SK-N-SH treated with all-trans-retinoic acid at 6 μM for 48 hours (cell line): ENCODE results near the gene COPS9.

ENCODE experiments used
- ATAC-seq: fragments of 200-7000 bp; cut with Tn5 transposase; 3 replicates; pipeline ENCODE4 v1.9.1; 2020; ENCODE audit warnings: mild to moderate bottlenecking, moderate library complexity
- ARNTL ChIP-seq: fragments of 450-650 bp; formaldehyde crosslinking; IDR thresholded peaks from 2 replicates; pipeline ENCODE4 v1.5.0; 2020; ENCODE audit warnings: low read depth, mild to moderate bottlenecking, moderate library complexity, borderline replicate concordance
- BACH2 ChIP-seq: fragments of 250-450 bp; sonication (Bioruptor Pico); IDR thresholded peaks from 2 replicates; pipeline ENCODE4 v1.9.0; 2021; ENCODE audit warnings: mild to moderate bottlenecking, borderline replicate concordance
- CSDC2 ChIP-seq: fragments of 250-450 bp; sonication (Bioruptor Pico); IDR thresholded peaks from 2 replicates; pipeline ENCODE4 v1.5.0; 2020; ENCODE audit warnings: mild to moderate bottlenecking, moderate library complexity
- CSRNP3 ChIP-seq: fragments of 250-450 bp; sonication (Bioruptor Pico); IDR thresholded peaks from 2 replicates; pipeline ENCODE4 v1.5.1; 2021; ENCODE audit warnings: mild to moderate bottlenecking, moderate library complexity
- ESRRG ChIP-seq: fragments of 250-450 bp; sonication (Bioruptor Pico); IDR thresholded peaks from 2 replicates; pipeline ENCODE4 v1.6.1; 2021; ENCODE audit warnings: mild to moderate bottlenecking
- GLIS3 ChIP-seq: fragments of 250-450 bp; sonication (Bioruptor Pico); IDR thresholded peaks from 2 replicates; pipeline ENCODE4 v1.5.0; 2020; ENCODE audit warnings: mild to moderate bottlenecking, moderate library complexity
- ISL1 ChIP-seq: fragments of 250-450 bp; sonication (Bioruptor Pico); IDR thresholded peaks from 2 replicates; pipeline ENCODE4 v2.1.2; 2022; ENCODE audit warnings: mild to moderate bottlenecking, moderate library complexity
- OSR1 ChIP-seq: fragments of 250-450 bp; sonication (Bioruptor Pico); IDR thresholded peaks from 2 replicates; pipeline ENCODE4 v1.8.0; 2022; ENCODE audit warnings: moderate library complexity, mild to moderate bottlenecking, inconsistent platforms
- PATZ1 ChIP-seq: fragments of 250-450 bp; sonication (Bioruptor Pico); IDR thresholded peaks from 2 replicates; pipeline ENCODE4 v1.8.0; 2020; ENCODE audit warnings: mild to moderate bottlenecking, moderate library complexity, borderline replicate concordance
- PPARA ChIP-seq: fragments of 250-450 bp; sonication (Bioruptor Pico); IDR thresholded peaks from 2 replicates; pipeline ENCODE4 v1.5.0; 2020; ENCODE audit warnings: mild to moderate bottlenecking, borderline replicate concordance
- RARB ChIP-seq: fragments of 250-450 bp; sonication (Bioruptor Pico); IDR thresholded peaks from 2 replicates; pipeline ENCODE4 v1.8.0; 2021; ENCODE audit warnings: mild to moderate bottlenecking, moderate library complexity
- SNAI2 ChIP-seq: fragments of 250-450 bp; sonication (Bioruptor Pico); IDR thresholded peaks from 2 replicates; pipeline ENCODE4 v1.5.0; 2020; ENCODE audit warnings: mild to moderate bottlenecking, moderate library complexity
- TCF4 ChIP-seq: fragments of 250-450 bp; sonication (Bioruptor Pico); IDR thresholded peaks from 2 replicates; pipeline ENCODE4 v1.8.0; 2021; ENCODE audit warnings: mild to moderate bottlenecking, moderate library complexity, borderline replicate concordance
- TOX ChIP-seq: fragments of 250-450 bp; sonication (Bioruptor Pico); IDR thresholded peaks from 2 replicates; pipeline ENCODE4 v1.8.0; 2021; ENCODE audit warnings: mild to moderate bottlenecking, moderate library complexity, borderline replicate concordance
- TSHZ2 ChIP-seq: fragments of 250-450 bp; sonication (Bioruptor Pico); IDR thresholded peaks from 2 replicates; pipeline ENCODE4 v1.5.0; 2020; ENCODE audit warnings: mild to moderate bottlenecking, moderate library complexity
- ZC3H10 ChIP-seq: fragments of 250-450 bp; sonication (Bioruptor Pico); IDR thresholded peaks from 2 replicates; pipeline ENCODE4 v1.5.1; 2021; ENCODE audit warnings: mild to moderate bottlenecking, moderate library complexity
- ZFP3 ChIP-seq: fragments of 250-450 bp; sonication (Bioruptor Pico); IDR thresholded peaks from 2 replicates; pipeline ENCODE4 v1.5.0; 2020; ENCODE audit warnings: mild to moderate bottlenecking, moderate library complexity
- ZFP30 ChIP-seq: fragments of 450-650 bp; formaldehyde crosslinking; IDR thresholded peaks from 2 replicates; pipeline ENCODE4 v1.5.0; 2022; ENCODE audit warnings: mild to moderate bottlenecking, moderate library complexity
- ZNF565 ChIP-seq: fragments of 450-650 bp; formaldehyde crosslinking; conservative IDR thresholded peaks from 2 replicates; pipeline ENCODE4 v1.5.0; 2020; ENCODE audit warnings: low read depth, mild to moderate bottlenecking, moderate library complexity
- ZNF70 ChIP-seq: fragments of 450-650 bp; formaldehyde crosslinking; IDR thresholded peaks from 2 replicates; pipeline ENCODE4 v1.5.0; 2020; ENCODE audit warnings: mild to moderate bottlenecking, moderate library complexity
- ZNF8 ChIP-seq: fragments of 450-650 bp; formaldehyde crosslinking; IDR thresholded peaks from 2 replicates; pipeline ENCODE4 v1.5.0; 2020; ENCODE audit warnings: mild to moderate bottlenecking, moderate library complexity
- TF ChIP-seq, protein P1 (sequence below): fragments of 250-450 bp; sonication (Bioruptor Pico); IDR thresholded peaks from 2 replicates; pipeline ENCODE4 v1.8.0; 2021; ENCODE audit warnings: low read depth, mild to moderate bottlenecking, moderate library complexity, borderline replicate concordance

COPS9 gene

GRCh38 chr2:240147382-240147781, 11.3 kb upstream of the COPS9 start (continued):
- TF ChIP-seq, protein P1, sequence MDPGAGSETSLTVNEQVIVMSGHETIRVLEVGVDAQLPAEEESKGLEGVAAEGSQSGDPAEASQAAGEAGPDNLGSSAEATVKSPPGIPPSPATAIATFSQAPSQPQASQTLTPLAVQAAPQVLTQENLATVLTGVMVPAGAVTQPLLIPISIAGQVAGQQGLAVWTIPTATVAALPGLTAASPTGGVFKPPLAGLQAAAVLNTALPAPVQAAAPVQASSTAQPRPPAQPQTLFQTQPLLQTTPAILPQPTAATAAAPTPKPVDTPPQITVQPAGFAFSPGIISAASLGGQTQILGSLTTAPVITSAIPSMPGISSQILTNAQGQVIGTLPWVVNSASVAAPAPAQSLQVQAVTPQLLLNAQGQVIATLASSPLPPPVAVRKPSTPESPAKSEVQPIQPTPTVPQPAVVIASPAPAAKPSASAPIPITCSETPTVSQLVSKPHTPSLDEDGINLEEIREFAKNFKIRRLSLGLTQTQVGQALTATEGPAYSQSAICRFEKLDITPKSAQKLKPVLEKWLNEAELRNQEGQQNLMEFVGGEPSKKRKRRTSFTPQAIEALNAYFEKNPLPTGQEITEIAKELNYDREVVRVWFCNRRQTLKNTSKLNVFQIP (CRISPR knock-in tag) = no peak
- TF ChIP-seq PPARA (CRISPR knock-in tag) (no peak), SNAI2 (CRISPR knock-in tag) (no peak)

- TF ChIP-seq ZFP3 (CRISPR knock-in tag) (no peak), ZNF565 (CRISPR knock-in tag) (no peak), TSHZ2 (CRISPR knock-in tag) (no peak), CSRNP3 (CRISPR knock-in tag) (no peak), ZNF8 (no peak), ZC3H10 (CRISPR knock-in tag) (no peak), ISL1 (CRISPR knock-in tag) (no peak), PPARA (CRISPR knock-in tag) (no peak), BACH2 (CRISPR knock-in tag) (no peak), GLIS3 (CRISPR knock-in tag) (no peak), OSR1 (CRISPR knock-in tag) (no peak), TOX (CRISPR knock-in tag) (no peak), TCF4 (CRISPR knock-in tag) (no peak), RARB (no peak), ESRRG (CRISPR knock-in tag) (no peak), ARNTL (no peak), PATZ1 (CRISPR knock-in tag) (no peak), ZFP30 (CRISPR knock-in tag) (no peak), SNAI2 (CRISPR knock-in tag) (no peak)
- TF ChIP-seq, protein P1 (CRISPR knock-in tag) = no peak
- ATAC-seq = no peak
These were observed 10.6 kb upstream of the COPS9 start for GRCh38 chr2:240146627-240147278.

DNA sequence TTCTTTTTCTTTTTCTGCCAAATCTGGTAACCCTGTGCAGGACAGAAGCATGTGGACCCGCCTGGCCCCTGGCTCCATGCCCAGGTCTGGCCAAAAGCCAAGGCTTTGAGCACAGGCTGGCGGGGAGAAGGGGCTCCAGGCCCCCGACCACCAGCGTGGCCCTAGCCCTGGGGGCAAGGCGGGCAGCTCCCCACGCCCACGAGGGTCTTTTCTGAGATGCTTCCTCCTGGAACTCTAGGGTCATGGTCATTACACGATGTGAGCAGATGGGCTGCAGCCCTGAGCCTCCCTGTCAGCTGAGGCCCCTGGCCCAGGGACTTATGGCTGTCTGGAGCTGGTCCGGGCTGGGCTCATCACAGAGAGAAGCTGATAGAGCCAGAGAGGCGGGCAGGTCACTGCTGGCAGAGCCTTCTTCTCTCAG, 10.0 kb upstream of the COPS9 start:
- no peak for ATAC-seq
- TF ChIP-seq PPARA (CRISPR knock-in tag) (no peak), ISL1 (CRISPR knock-in tag) (no peak), ZNF565 (CRISPR knock-in tag) (no peak), ZC3H10 (CRISPR knock-in tag) (no peak), TCF4 (CRISPR knock-in tag) (no peak), ARNTL (no peak), CSDC2 (CRISPR knock-in tag) (no peak), GLIS3 (CRISPR knock-in tag) (no peak), BACH2 (CRISPR knock-in tag) (no peak), ZFP3 (CRISPR knock-in tag) (no peak), ZFP30 (CRISPR knock-in tag) (no peak), PATZ1 (CRISPR knock-in tag) (no peak), ZNF70 (no peak), ESRRG (CRISPR knock-in tag) (no peak), ZNF8 (no peak), RARB (no peak)
- TF ChIP-seq, protein P1 (CRISPR knock-in tag) = no peak
